Activated CD8-positive, alpha-beta T cell treated with anti-CD3 and anti-CD28 coated beads for 36 hours (primary cell): ENCODE measurements around the gene BBIP1. TPM values are rescaled to one million over a fixed set of nuclear protein-coding genes. Genes with fewer than 3 reads are reported as not detected.

Experiments
- ATAC-seq: fragments of 200-7000 bp; cut with Tn5 transposase; one replicate; pipeline ENCODE4 v1.10.0; 2021; ENCODE audit warnings: mild to moderate bottlenecking, moderate library complexity
- CTCF ChIA-PET: fragments of 350-600 bp; sonication (Branson Sonifier 250); formaldehyde crosslinking; loops from one replicate; lab custom pipeline; 2021; ENCODE audit warnings: antibody characterized with exemption; lab: Charles Lee
- POLR2A ChIA-PET: fragments of 350-600 bp; sonication (Branson Sonifier 250); formaldehyde crosslinking; loops from one replicate; lab custom pipeline; 2021; ENCODE audit warnings: antibody characterized with exemption; lab: Charles Lee
- DNase-seq: peaks from one replicate; pipeline ENCODE4 v3.0.0-alpha.2; 2020
- H3K27ac Mint-ChIP-seq: one replicate; pipeline ENCODE4 v1.8.0; 2021; ENCODE audit warnings: mild to moderate bottlenecking, mixed read lengths
- H3K27me3 Mint-ChIP-seq: one replicate; pipeline ENCODE4 v1.8.0; 2021; ENCODE audit warnings: mixed read lengths
- H3K36me3 Mint-ChIP-seq: one replicate; pipeline ENCODE4 v1.8.0; 2021; ENCODE audit warnings: low read depth, mixed read lengths
- H3K4me1 Mint-ChIP-seq: one replicate; pipeline ENCODE4 v1.8.0; 2021; ENCODE audit warnings: low read depth, mixed read lengths
- H3K4me3 Mint-ChIP-seq: one replicate; pipeline ENCODE4 v1.8.0; 2021; ENCODE audit warnings: mild to moderate bottlenecking, moderate library complexity, mixed read lengths
- H3K9me3 Mint-ChIP-seq: one replicate; pipeline ENCODE4 v1.8.0; 2021; ENCODE audit warnings: mixed read lengths
- intact Hi-C: fragments of 100-400 bp; cut with micrococcal nuclease; formaldehyde crosslinking; loops from one replicate; pipeline ENCODE4 v1.10.0; 2022
- total RNA-seq, 2 experiments: library from RNA; stranded (reverse); gene quantifications; one replicate each; pipeline ENCODE4 v1.2.3, GENCODE V29; 2021
- TF ChIP-seq, protein P1 (sequence below): fragments of 200-600 bp; IDR thresholded peaks from one replicate; pipeline ENCODE4 v1.8.0; 2022; ENCODE audit warnings: antibody characterized with exemption, mild to moderate bottlenecking

Gene BBIP1
- total RNA-seq, 2 experiments from 2014 or later: 41.2 to 44.4 TPM

DNA sequence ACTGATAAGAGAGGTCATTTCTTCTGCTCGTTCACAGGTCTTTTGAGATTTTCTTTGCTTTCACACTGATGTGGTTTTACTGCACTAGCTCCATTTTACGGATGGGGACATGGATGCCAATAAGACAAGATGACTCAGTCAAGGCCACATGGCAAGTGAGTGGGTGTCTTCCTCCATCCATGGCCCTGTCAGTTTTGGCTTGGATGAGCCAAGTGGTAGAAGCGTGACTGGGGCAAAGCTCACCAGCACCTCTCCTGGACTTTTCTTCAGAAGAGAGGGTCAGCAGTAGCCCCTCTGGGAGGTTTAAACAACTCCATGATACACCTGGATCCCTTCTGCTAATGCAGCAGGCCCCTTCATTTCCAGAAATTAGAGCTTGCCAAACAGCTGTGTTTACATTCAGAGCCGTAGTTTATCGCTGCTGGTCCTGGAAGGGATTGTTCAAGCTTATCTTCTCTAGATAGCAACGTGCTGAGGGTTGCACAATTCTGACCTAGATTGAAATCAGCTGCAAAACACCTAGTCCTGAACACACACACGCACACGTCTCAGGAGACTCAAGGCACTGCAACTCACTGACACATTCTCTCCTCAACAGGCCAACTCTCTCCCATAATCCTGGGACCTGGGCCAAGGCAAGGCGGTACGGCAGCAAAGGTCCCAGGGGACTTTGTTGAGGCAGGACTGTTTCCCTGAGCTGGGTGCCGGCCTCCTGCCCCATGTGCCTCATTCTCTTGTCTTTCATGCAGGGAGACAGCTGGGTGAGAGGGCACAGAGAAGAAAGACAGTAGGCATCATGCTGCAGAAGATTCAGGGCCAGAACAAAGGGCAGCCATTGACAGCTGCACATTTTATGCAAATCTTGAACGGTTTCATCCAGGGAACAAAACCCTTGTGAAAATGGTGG, 61.5 kb downstream of the BBIP1 start:
- Mint-ChIP-seq H3K27me3 (no peaks in the 10 kb centered on the region), H3K36me3 (peaks cover 21% of the 10 kb centered on the region), H3K27ac (peak overlapping the region; percentile 85), H3K4me1 (peaks cover 75% of the 10 kb centered on the region), H3K4me3 (peak overlapping the region; percentile 8), H3K9me3 (peaks cover 9% of the 10 kb centered on the region)
- POLR2A ChIA-PET: interaction anchor here (0.7 to 4.6 kb wide), 14 partner anchors 8 to 108 kb away, joined by 3 to 25 read pairs (median 4); no protein-coding TSS in a partner anchor
- intact Hi-C loops: loop anchor here (5.0 kb wide), 1 partner anchor 55 kb away; no protein-coding TSS in a partner anchor
- ATAC-seq (peak; percentile 37), DNase-seq (peak; percentile 60)
- TF ChIP-seq, protein P1, sequence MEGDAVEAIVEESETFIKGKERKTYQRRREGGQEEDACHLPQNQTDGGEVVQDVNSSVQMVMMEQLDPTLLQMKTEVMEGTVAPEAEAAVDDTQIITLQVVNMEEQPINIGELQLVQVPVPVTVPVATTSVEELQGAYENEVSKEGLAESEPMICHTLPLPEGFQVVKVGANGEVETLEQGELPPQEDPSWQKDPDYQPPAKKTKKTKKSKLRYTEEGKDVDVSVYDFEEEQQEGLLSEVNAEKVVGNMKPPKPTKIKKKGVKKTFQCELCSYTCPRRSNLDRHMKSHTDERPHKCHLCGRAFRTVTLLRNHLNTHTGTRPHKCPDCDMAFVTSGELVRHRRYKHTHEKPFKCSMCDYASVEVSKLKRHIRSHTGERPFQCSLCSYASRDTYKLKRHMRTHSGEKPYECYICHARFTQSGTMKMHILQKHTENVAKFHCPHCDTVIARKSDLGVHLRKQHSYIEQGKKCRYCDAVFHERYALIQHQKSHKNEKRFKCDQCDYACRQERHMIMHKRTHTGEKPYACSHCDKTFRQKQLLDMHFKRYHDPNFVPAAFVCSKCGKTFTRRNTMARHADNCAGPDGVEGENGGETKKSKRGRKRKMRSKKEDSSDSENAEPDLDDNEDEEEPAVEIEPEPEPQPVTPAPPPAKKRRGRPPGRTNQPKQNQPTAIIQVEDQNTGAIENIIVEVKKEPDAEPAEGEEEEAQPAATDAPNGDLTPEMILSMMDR: no peak
- CTCF ChIA-PET: interaction anchor here (0.7 to 2.4 kb wide), 15 partner anchors 10 to 114 kb away, joined by 3 to 10 read pairs (median 4); partner anchors contain the start of gene PDCD4

DNA sequence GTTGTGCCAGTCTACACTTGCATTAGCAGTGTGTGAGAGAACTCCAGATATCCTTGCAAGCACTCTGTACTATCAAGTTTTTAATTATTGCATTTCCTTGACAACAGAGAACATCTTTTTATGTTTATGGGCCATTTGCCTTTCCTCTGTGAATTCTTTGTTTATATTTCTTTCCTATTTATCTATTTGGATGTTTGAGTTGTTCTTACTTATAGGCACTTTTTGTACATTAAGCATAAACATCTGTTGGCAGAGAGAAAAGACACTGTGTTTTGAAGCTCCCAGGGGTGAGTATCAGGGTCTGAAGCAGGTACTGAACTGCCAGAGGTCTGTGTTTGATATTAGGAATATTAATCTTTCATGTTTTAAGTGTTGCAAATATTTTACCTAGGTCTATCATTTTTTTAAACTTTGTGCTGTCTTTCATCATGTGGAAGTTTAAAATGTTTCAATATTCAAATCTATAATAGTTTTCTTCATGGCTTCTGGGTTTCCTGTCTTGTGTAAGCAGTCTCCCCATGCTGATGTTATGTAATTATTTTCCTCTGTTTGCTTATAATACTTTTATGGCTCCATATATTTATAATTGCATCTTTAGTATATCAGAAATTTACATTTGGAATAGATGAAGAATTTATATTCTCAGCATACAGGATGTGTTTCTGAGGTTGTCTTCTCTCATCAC, 64.9 kb downstream of the BBIP1 start:
- Mint-ChIP-seq H3K27me3 (no peaks in the 10 kb centered on the region), H3K4me3 (no peak overlapping the region), H3K36me3 (peaks cover 12% of the 10 kb centered on the region), H3K27ac (no peak overlapping the region), H3K4me1 (peaks cover 75% of the 10 kb centered on the region), H3K9me3 (peaks cover 8% of the 10 kb centered on the region)
- no peak for DNase-seq
- ChIA-PET POLR2A (interaction anchor here (0.8 to 3.4 kb wide), 3 partner anchors 11 to 108 kb away, joined by 3 to 23 read pairs (median 3); no protein-coding TSS in a partner anchor), CTCF (interaction anchor here (0.7 to 2.3 kb wide), 4 partner anchors 8 to 80 kb away, joined by 3 to 8 read pairs (median 4); no protein-coding TSS in a partner anchor)
- TF ChIP-seq, protein P1: no peak
- no peak for ATAC-seq
- intact Hi-C loops: no loop called here

DNA sequence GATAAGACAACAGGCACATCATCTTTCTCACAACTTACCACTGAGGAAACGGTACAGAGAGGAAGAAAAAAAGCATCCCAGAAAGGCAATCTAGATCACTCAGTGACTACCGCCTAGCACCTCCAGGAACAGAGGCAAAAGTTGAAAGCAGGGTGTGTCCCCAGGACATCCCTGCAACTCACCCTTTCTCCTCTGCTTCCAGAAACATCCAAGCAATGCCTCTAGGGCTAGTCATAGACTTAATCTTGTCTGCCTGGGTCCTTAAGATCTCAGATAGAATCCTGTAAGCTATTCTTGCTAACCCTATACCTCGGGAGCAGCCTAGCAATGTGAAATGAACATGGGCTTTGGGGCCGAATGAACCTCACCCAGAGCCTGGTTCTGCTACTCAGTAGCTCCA, 66.0 kb downstream of the BBIP1 start:
- Mint-ChIP-seq H3K27ac (peak overlapping the region; percentile 78), H3K4me1 (peaks cover 70% of the 10 kb centered on the region), H3K36me3 (peaks cover 6% of the 10 kb centered on the region), H3K9me3 (peaks cover 8% of the 10 kb centered on the region), H3K27me3 (no peaks in the 10 kb centered on the region), H3K4me3 (peak overlapping the region; percentile 54)
- ATAC-seq (no peak), DNase-seq (no peak)
- intact Hi-C loops: no loop called here
- ChIA-PET POLR2A (interaction anchor here (0.8 to 3.4 kb wide), 8 partner anchors 8 to 105 kb away, joined by 3 to 23 read pairs (median 4); no protein-coding TSS in a partner anchor), CTCF (interaction anchor here (0.7 to 2.4 kb wide), 8 partner anchors 9 to 224 kb away, joined by 3 to 15 read pairs (median 4); partner anchors contain the start of gene ADRA2A)
- TF ChIP-seq, protein P1: no peak

DNA sequence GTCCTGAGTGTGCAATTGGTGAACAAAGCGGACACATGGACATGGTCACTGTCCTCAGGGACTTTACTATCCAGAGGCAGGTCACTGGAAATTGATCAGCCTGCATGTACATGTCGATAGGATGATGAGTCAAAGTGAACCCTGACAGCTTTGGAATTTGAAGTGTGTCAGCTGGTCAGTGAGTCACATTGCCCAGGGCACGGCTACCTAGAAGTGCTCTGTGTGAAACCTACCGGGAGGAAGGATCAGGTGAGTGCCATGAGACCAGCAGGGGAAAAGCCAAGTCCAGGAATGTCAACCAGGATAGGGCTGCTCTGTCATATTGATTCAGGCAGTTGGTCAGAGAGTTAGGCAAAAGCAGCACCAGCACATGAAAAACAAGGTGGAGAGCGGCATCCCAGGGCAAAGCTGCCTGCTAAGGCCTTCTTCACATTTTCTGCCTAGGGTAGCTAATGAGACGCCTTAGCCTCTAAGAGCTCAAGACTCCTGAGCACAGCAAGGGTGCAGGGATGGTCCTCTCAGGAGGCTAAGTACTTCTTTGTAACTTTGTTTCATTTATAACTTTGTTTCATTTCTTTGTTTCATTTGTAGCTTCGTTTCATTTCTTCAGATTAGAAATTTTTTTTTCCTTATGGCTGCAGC, 66.6 kb downstream of the BBIP1 start:
- peak; percentile 76 for DNase-seq
- peaks cover 8% of the 10 kb centered on the region for H3K9me3 Mint-ChIP-seq
- TF ChIP-seq, protein P1: no peak
- peaks cover 67% of the 10 kb centered on the region for H3K4me1 Mint-ChIP-seq
- peak overlapping the region; percentile 54 for H3K4me3 Mint-ChIP-seq
- H3K36me3 Mint-ChIP-seq: peaks cover 5% of the 10 kb centered on the region
- POLR2A ChIA-PET: interaction anchor here (1.2 to 3.4 kb wide), 7 partner anchors 9 to 104 kb away, joined by 3 to 23 read pairs (median 5); no protein-coding TSS in a partner anchor
- H3K27me3 Mint-ChIP-seq: no peaks in the 10 kb centered on the region
- intact Hi-C loops: no loop called here
- ATAC-seq: peak; percentile 71
- CTCF ChIA-PET: interaction anchor here (0.7 to 2.4 kb wide), 9 partner anchors 9 to 224 kb away, joined by 3 to 15 read pairs (median 3); partner anchors contain the start of gene ADRA2A
- peak overlapping the region; percentile 78 for H3K27ac Mint-ChIP-seq
